ENCODE measurements around the gene IHH. TPM values are rescaled to one million over a fixed set of nuclear protein-coding genes. Genes with fewer than 3 reads are reported as not detected.
A peak's percentile ranks its signal among the peaks of the same experiment; 100 is the strongest.

Gene IHH
- total RNA-seq, 1 donor from 2014 or later, result not detected

- peak; percentile 73 for DNase-seq
Measured at GRCh38 chr2:219073413-219074129, 12.8 kb upstream of the IHH start.

- no peak for DNase-seq
Measured at GRCh38 chr2:219072741-219073250, 12.1 kb upstream of the IHH start.

- DNase-seq, result no peak
Measured at GRCh38 chr2:219071131-219071816, 10.6 kb upstream of the IHH start.

GRCh38 chr2:219065484-219065883 lies 4.8 kb upstream of the IHH start:
- no peak for DNase-seq

GRCh38 chr2:219062081-219062480 lies 1.4 kb upstream of the IHH start:
- no peak for DNase-seq

GRCh38 chr2:219059725-219060682 lies 717 bp downstream of the IHH start:
- DNase-seq, result no peak

GRCh38 chr2:219059375-219059724 lies 1.4 kb downstream of the IHH start:
- no peak for DNase-seq

GRCh38 chr2:219058541-219059374 lies 2.0 kb downstream of the IHH start:
- DNase-seq, result peak; percentile 14

- DNase-seq, result peak; percentile 81
Measured at GRCh38 chr2:219057709-219058540, 2.8 kb downstream of the IHH start.

GRCh38 chr2:219056896-219057708 lies 3.6 kb downstream of the IHH start:
- no peak for DNase-seq

GRCh38 chr2:219056176-219056895 lies 4.4 kb downstream of the IHH start:
- DNase-seq, result no peak

GRCh38 chr2:219054956-219055903 lies 5.5 kb downstream of the IHH start:
- DNase-seq, result no peak

GRCh38 chr2:219049282-219049681 lies 11.4 kb downstream of the IHH start:
- no peak for DNase-seq

GRCh38 chr2:219045937-219046550 lies 14.7 kb downstream of the IHH start:
- DNase-seq, result peak; percentile 51

- DNase-seq, result no peak
Measured at GRCh38 chr2:219042750-219043149, 18.0 kb downstream of the IHH start.

GRCh38 chr2:219042157-219042556 lies 18.6 kb downstream of the IHH start:
- DNase-seq, result no peak

- peak; percentile 70 for DNase-seq
Measured at GRCh38 chr2:219041252-219041651, 19.5 kb downstream of the IHH start, which contains the start of gene CFAP65. Gene CFAP65 (minus strand): TSS chr2:219041516. CDS start chr2:219039048, 2,468 bp downstream.

- no peak for DNase-seq
Measured at GRCh38 chr2:219038600-219038999, 22.1 kb downstream of the IHH start.
